ENCODE data around the gene DYNC1I1. TPM values are rescaled to one million over a fixed set of nuclear protein-coding genes. Genes with fewer than 3 reads are reported as not detected.
A peak's percentile ranks its signal among the peaks of the same experiment; 100 is the strongest.

Gene DYNC1I1
- total RNA-seq, 1 donor from 2014 or later = 1.6 TPM

DNA sequence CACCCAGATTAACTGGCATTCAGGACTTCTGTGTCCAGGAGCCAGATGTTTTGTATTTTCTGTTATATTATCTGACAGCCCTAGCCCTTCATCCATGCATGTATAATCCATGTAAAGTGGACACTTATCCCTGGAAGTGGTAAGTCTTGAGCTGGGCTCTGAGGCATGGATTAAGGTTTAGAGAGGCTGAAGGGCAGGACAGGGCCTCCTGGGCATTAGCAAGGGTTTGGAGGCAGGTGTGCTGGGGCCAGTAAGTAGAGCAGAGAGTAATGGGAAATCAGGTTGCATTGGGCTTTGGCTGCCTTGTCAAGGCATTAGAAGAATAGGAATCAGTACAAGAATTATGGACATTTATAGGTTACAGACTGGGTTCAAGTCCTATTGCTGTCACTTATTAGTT is 138.0 kb downstream of the DYNC1I1 start:
- Mint-ChIP-seq H3K27ac (no peak overlapping the region), H3K27me3 (peaks cover 61% of the 10 kb centered on the region), H3K9me3 (ENCODE audit: low read depth) (no peaks in the 10 kb centered on the region), H3K4me3 (ENCODE audit: low read depth) (no peak overlapping the region), H3K36me3 (ENCODE audit: insufficient read depth) (no peaks in the 10 kb centered on the region), H3K4me1 (ENCODE audit: low read depth) (no peaks in the 10 kb centered on the region)
- no peak for DNase-seq (ENCODE audit: low spot score, unreplicated experiment)
- TF ChIP-seq, protein P1, sequence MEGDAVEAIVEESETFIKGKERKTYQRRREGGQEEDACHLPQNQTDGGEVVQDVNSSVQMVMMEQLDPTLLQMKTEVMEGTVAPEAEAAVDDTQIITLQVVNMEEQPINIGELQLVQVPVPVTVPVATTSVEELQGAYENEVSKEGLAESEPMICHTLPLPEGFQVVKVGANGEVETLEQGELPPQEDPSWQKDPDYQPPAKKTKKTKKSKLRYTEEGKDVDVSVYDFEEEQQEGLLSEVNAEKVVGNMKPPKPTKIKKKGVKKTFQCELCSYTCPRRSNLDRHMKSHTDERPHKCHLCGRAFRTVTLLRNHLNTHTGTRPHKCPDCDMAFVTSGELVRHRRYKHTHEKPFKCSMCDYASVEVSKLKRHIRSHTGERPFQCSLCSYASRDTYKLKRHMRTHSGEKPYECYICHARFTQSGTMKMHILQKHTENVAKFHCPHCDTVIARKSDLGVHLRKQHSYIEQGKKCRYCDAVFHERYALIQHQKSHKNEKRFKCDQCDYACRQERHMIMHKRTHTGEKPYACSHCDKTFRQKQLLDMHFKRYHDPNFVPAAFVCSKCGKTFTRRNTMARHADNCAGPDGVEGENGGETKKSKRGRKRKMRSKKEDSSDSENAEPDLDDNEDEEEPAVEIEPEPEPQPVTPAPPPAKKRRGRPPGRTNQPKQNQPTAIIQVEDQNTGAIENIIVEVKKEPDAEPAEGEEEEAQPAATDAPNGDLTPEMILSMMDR (IDR thresholded peaks at IDR 0.05; ENCODE audit: unreplicated experiment) = no peak

DNA sequence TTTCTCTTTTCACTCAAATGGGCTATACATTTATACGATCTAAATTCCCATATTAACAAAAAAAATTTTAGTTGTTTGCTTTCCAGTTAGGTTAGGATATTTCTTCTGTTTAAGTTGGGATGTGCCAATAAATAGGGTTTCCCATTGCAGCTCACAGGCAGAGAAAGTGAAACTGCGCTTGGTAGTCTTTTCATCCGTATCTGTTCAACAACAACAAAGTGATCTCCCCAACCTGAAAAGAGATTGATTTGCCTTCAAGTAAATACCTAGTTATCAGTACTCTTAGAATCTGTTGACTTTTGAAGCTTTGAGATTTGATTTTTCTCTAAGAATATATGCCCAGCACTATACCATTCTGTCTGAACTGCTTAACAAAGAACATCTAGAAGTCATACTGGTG is 143.4 kb downstream of the DYNC1I1 start:
- Mint-ChIP-seq H3K27ac (no peak overlapping the region), H3K9me3 (ENCODE audit: low read depth) (no peaks in the 10 kb centered on the region), H3K4me3 (ENCODE audit: low read depth) (no peak overlapping the region), H3K4me1 (ENCODE audit: low read depth) (no peaks in the 10 kb centered on the region), H3K27me3 (peaks cover 47% of the 10 kb centered on the region), H3K36me3 (ENCODE audit: insufficient read depth) (no peaks in the 10 kb centered on the region)
- TF ChIP-seq, protein P1 (IDR thresholded peaks at IDR 0.05; ENCODE audit: unreplicated experiment) = no peak
- no peak for DNase-seq (ENCODE audit: low spot score, unreplicated experiment)

DNA sequence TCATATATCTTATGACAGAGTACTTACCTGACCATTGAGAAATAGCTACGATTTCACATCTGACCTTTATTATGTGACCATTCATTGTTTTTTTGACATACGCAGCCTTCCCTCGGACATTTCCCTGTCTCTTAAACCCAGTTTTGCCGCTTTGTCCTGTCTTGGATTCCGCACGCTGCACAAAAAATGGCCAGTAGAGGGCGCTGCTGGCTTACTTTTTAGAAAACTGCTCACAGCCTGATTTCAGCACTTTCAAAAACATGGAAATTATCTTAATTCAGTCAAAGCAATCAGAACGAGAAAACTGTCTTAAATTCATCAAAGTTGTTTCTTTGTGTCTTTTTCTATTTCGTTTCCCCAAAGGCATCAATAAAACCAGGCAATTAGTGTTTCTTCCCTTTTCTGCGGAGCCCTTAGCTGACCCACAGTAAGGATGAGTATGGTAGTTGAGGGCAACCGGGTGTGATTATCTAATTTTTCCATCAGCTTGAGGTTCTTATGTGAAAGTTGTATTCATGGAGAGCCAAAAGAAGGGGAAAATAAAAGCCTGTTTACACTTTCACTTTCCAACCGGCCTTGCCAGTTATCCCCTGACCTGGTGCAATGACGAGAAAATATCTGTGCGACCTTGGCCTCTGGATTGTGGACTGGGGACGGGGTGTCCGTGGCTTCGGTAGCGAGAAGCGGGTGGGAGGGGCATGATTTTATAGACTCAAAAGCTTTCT is 144.4 kb downstream of the DYNC1I1 start:
- TF ChIP-seq, protein P1 (IDR thresholded peaks at IDR 0.05; ENCODE audit: unreplicated experiment) = peak; percentile 91

DNA sequence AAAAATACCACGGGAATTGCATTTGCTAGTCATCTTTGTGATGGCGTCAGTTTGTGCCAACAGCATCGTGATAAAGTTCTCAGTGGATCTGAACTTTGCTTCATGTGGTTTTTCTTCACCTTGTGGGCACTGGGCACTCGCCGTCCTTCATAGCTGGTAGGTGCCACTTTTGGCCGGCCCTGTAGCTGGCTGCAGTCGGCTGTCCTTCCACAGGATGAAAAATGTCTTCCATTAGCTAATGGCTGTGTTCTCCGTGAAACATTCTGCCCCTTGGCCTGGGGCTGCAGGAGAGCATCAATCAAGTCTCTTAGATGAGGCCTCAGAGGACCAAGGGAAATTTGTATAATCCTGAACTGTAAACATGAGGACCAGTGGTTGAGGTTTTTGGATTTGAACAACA is 145.3 kb downstream of the DYNC1I1 start:
- Mint-ChIP-seq H3K36me3 (ENCODE audit: insufficient read depth) (no peaks in the 10 kb centered on the region), H3K4me1 (ENCODE audit: low read depth) (no peaks in the 10 kb centered on the region), H3K4me3 (ENCODE audit: low read depth) (no peak overlapping the region)

More for the DNA sequence above, 144.4 kb downstream of the DYNC1I1 start:
- Mint-ChIP-seq H3K27ac (no peak overlapping the region), H3K9me3 (ENCODE audit: low read depth) (no peaks in the 10 kb centered on the region), H3K27me3 (peaks cover 40% of the 10 kb centered on the region), H3K4me3 (ENCODE audit: low read depth) (no peak overlapping the region), H3K36me3 (ENCODE audit: insufficient read depth) (no peaks in the 10 kb centered on the region), H3K4me1 (ENCODE audit: low read depth) (no peaks in the 10 kb centered on the region)
- peak; percentile 80 for DNase-seq (ENCODE audit: low spot score, unreplicated experiment)

DNA sequence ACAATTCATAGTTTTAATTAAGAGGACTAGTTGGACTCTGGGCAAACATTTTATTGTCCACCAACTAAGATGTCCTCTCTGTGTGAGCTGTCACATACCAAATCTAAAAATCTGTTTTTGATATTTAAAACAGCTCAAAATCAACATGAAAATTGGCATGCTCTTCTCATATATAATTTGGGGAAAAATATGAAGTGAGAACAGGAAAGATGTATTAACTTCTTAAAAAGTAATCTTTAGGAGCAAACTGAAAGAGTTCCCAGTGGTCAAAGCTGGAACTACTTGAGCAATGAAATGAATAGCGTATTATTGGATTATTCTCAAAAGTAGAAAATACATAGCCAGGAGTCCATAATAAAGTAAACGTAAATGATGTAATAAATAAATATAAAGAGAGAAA is 147.2 kb downstream of the DYNC1I1 start:
- Mint-ChIP-seq H3K4me1 (ENCODE audit: low read depth) (no peaks in the 10 kb centered on the region), H3K4me3 (ENCODE audit: low read depth) (no peak overlapping the region), H3K36me3 (ENCODE audit: insufficient read depth) (no peaks in the 10 kb centered on the region), H3K27ac (no peak overlapping the region), H3K27me3 (peaks cover 18% of the 10 kb centered on the region), H3K9me3 (ENCODE audit: low read depth) (no peaks in the 10 kb centered on the region)
- TF ChIP-seq, protein P1 (IDR thresholded peaks at IDR 0.05; ENCODE audit: unreplicated experiment) = peak; percentile 48
- DNase-seq (ENCODE audit: low spot score, unreplicated experiment) = no peak

More for the DNA sequence above, 145.3 kb downstream of the DYNC1I1 start:
- no peaks in the 10 kb centered on the region for H3K9me3 Mint-ChIP-seq (ENCODE audit: low read depth)
- H3K27ac Mint-ChIP-seq = no peak overlapping the region
- H3K27me3 Mint-ChIP-seq = peaks cover 35% of the 10 kb centered on the region
- no peak for DNase-seq (ENCODE audit: low spot score, unreplicated experiment)
- TF ChIP-seq, protein P1 (IDR thresholded peaks at IDR 0.05; ENCODE audit: unreplicated experiment) = no peak
